Activated CD4-positive, alpha-beta memory T cell treated with anti-CD3 and anti-CD28 coated beads for 36 hours (primary cell): Measurements from ENCODE around the gene KRTAP9-2. TPM values are rescaled to one million over a fixed set of nuclear protein-coding genes. Genes with fewer than 3 reads are reported as not detected.
"Not testable (repeated sequence)": the region's sequence is repeated elsewhere in the genome, so short reads cannot be mapped to it uniquely, and the experiment has no call there.

Experiments used
- CTCF ChIA-PET: fragments of 350-600 bp; sonication (Branson Sonifier 250); formaldehyde crosslinking; loops from one replicate; lab custom pipeline; 2021; ENCODE audit warnings: antibody characterized with exemption, inconsistent platforms; lab: Charles Lee
- POLR2A ChIA-PET: fragments of 350-600 bp; sonication (Branson Sonifier 250); formaldehyde crosslinking; loops from one replicate; lab custom pipeline; 2021; ENCODE audit warnings: antibody characterized with exemption; lab: Charles Lee
- DNase-seq: peaks from one replicate; pipeline ENCODE4 v3.0.0-alpha.2; 2020
- H3K27ac Mint-ChIP-seq: one replicate; pipeline ENCODE4 v1.8.0; 2021; ENCODE audit warnings: mixed read lengths
- H3K27me3 Mint-ChIP-seq: one replicate; pipeline ENCODE4 v1.8.0; 2021; ENCODE audit warnings: mixed read lengths
- H3K36me3 Mint-ChIP-seq: one replicate; pipeline ENCODE4 v1.8.0; 2021; ENCODE audit warnings: mixed read lengths
- H3K4me1 Mint-ChIP-seq: one replicate; pipeline ENCODE4 v1.8.0; 2021; ENCODE audit warnings: low read depth, mixed read lengths
- H3K4me3 Mint-ChIP-seq: one replicate; pipeline ENCODE4 v1.8.0; 2021; ENCODE audit warnings: mild to moderate bottlenecking, mixed read lengths
- H3K9me3 Mint-ChIP-seq: one replicate; pipeline ENCODE4 v1.8.0; 2021; ENCODE audit warnings: mixed read lengths
- intact Hi-C: fragments of 100-400 bp; cut with micrococcal nuclease; formaldehyde crosslinking; loops from one replicate; pipeline ENCODE4 v1.15.1; 2023
- total RNA-seq, 2 experiments: library from RNA; stranded (reverse); gene quantifications; one replicate each; pipeline ENCODE4 v1.2.3, GENCODE V29; 2021

The KRTAP9-2 gene
- total RNA-seq, 2 experiments from 2014 or later = not detected

DNA sequence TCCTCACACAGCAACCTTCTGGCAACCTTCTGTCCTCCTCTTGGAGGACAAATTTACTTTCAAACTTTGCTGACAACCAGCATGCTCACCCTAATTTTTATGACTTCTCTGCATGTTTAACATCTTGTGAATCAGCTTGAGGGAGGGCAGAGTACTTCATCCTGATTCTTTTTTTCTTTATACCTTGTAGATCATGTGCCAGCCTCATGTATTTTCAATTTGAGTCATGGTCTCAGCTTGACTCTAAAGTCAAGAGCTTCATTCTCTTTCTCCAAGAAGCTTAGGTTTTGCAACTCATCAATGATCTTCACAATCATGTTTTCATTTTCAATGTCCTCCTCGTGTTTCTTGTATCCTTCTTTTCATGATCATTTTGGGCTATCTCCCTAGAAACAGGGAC lies 45.4 kb downstream of the KRTAP9-2 start:
- Mint-ChIP-seq H3K36me3 (no peaks in the 10 kb centered on the region), H3K9me3 (no peaks in the 10 kb centered on the region), H3K27me3 (peaks cover 8% of the 10 kb centered on the region), H3K4me3 (no peak overlapping the region), H3K27ac (no peak overlapping the region), H3K4me1 (peaks cover 7% of the 10 kb centered on the region)
- intact Hi-C loops = no loop called here
- CTCF ChIA-PET = no interaction called here
- no peak for DNase-seq
- POLR2A ChIA-PET = no interaction called here

DNA sequence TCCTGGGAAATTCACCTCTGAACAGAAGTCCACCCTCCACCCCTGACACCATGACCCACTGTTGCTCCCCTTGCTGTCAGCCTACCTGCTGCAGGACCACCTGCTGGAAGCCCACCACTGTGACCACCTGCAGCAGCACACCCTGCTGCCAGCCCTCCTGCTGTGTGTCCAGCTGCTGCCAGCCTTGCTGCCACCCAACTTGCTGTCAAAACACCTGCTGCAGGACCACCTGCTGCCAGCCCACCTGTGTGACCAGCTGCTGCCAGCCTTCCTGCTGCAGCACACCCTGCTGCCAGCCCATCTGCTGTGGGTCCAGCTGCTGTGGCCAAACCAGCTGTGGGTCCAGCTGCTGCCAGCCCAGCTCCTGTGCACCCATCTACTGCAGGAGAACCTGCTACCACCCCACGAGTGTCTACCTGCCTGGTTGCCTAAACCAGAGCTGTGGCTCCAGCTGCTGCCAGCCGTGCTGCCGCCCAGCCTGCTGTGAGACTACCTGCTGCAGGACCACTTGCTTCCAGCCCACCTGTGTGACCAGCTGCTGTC lies 49.3 kb downstream of the KRTAP9-2 start, which contains the start of gene KRTAP9-7:
Gene KRTAP9-7 (plus strand): TSS at position 51 of the 543 bp plus-strand sequence. CDS start 0 bp downstream, at position 51.
- CTCF ChIA-PET, H3K9me3 Mint-ChIP-seq, POLR2A ChIA-PET, H3K27ac Mint-ChIP-seq, H3K4me1 Mint-ChIP-seq, DNase-seq, H3K27me3 Mint-ChIP-seq, H3K36me3 Mint-ChIP-seq, H3K4me3 Mint-ChIP-seq: not testable (repeated sequence)
- intact Hi-C loops = loop anchor here (1.0 kb wide), 1 partner anchor 11 kb away; no protein-coding TSS in a partner anchor

Other genes with a start within 250 kb of the KRTAP9-2 start
- not detected for gene KRT40, start 242.3 kb upstream of the KRTAP9-2 start, total RNA-seq
- not detected for gene KRTAP3-3, start 232.5 kb upstream of the KRTAP9-2 start, total RNA-seq
- not detected for gene KRTAP3-2, start 226.7 kb upstream of the KRTAP9-2 start, total RNA-seq
- gene KRTAP3-1, start 217.5 kb upstream of the KRTAP9-2 start, total RNA-seq = not detected
- gene KRTAP1-5, start 199.4 kb upstream of the KRTAP9-2 start, total RNA-seq = not detected
- not detected for gene KRTAP1-4, start 196.5 kb upstream of the KRTAP9-2 start, total RNA-seq
- gene KRTAP1-3, start 191.8 kb upstream of the KRTAP9-2 start, total RNA-seq = not detected
- not detected for gene KRTAP1-1, start 185.2 kb upstream of the KRTAP9-2 start, total RNA-seq
- gene KRTAP2-1, start 179.3 kb upstream of the KRTAP9-2 start, total RNA-seq = not detected
- gene KRTAP2-2, start 171.4 kb upstream of the KRTAP9-2 start, total RNA-seq = not detected
- not detected for gene KRTAP2-3, start 166.5 kb upstream of the KRTAP9-2 start, total RNA-seq
- not detected for gene KRTAP2-4, start 160.8 kb upstream of the KRTAP9-2 start, total RNA-seq
- not detected for gene KRTAP4-7, start 142.5 kb upstream of the KRTAP9-2 start, total RNA-seq
- gene KRTAP4-8, start 128.5 kb upstream of the KRTAP9-2 start, total RNA-seq = not detected
- not detected for gene KRTAP4-16, start 124.4 kb upstream of the KRTAP9-2 start, total RNA-seq
- not detected for gene KRTAP4-9, start 121.3 kb upstream of the KRTAP9-2 start, total RNA-seq
- not detected for gene KRTAP4-11, start 108.3 kb upstream of the KRTAP9-2 start, total RNA-seq
- not detected for gene KRTAP4-12, start 102.5 kb upstream of the KRTAP9-2 start, total RNA-seq
- not detected for gene KRTAP4-6, start 86.1 kb upstream of the KRTAP9-2 start, total RNA-seq
- not detected for gene KRTAP4-5, start 76.8 kb upstream of the KRTAP9-2 start, total RNA-seq
- not detected for gene KRTAP4-4, start 65.9 kb upstream of the KRTAP9-2 start, total RNA-seq
- not detected for gene KRTAP4-3, start 58.4 kb upstream of the KRTAP9-2 start, total RNA-seq
- gene KRTAP4-2, start 48.4 kb upstream of the KRTAP9-2 start, total RNA-seq = not detected
- gene KRTAP4-1, start 41.7 kb upstream of the KRTAP9-2 start, total RNA-seq = not detected
- not detected for gene KRTAP9-1, start 36.8 kb upstream of the KRTAP9-2 start, total RNA-seq
- gene KRTAP9-3, start 5.8 kb downstream of the KRTAP9-2 start, total RNA-seq = not detected
- gene KRTAP9-8, start 11.4 kb downstream of the KRTAP9-2 start, total RNA-seq = not detected
- not detected for gene KRTAP9-4, start 23.0 kb downstream of the KRTAP9-2 start, total RNA-seq
- not detected for gene KRTAP9-9, start 28.7 kb downstream of the KRTAP9-2 start, total RNA-seq
- not detected for gene KRTAP9-6, start 38.7 kb downstream of the KRTAP9-2 start, total RNA-seq
- gene KRTAP9-7, start 49.0 kb downstream of the KRTAP9-2 start, total RNA-seq = not detected
- gene KRTAP29-1, start 76.2 kb downstream of the KRTAP9-2 start, total RNA-seq = not detected
- gene KRTAP16-1, start 82.7 kb downstream of the KRTAP9-2 start, total RNA-seq = not detected
- not detected for gene KRTAP17-1, start 89.1 kb downstream of the KRTAP9-2 start, total RNA-seq
- not detected for gene KRT33A, start 124.2 kb downstream of the KRTAP9-2 start, total RNA-seq
- not detected for gene KRT33B, start 143.2 kb downstream of the KRTAP9-2 start, total RNA-seq
- gene KRT34, start 155.7 kb downstream of the KRTAP9-2 start, total RNA-seq = not detected
- not detected for gene KRT31, start 171.0 kb downstream of the KRTAP9-2 start, total RNA-seq
- not detected for gene KRT37, start 197.9 kb downstream of the KRTAP9-2 start, total RNA-seq
- not detected for gene KRT38, start 214.3 kb downstream of the KRTAP9-2 start, total RNA-seq
- not detected for gene KRT32, start 240.7 kb downstream of the KRTAP9-2 start, total RNA-seq